Gastroesophageal sphincter (tissue), 4 donors: ENCODE data around the gene TAPBP. TPM values are rescaled to one million over a fixed set of nuclear protein-coding genes. Genes with fewer than 3 reads are reported as not detected.
"Not testable (repeated sequence)": the region's sequence is repeated elsewhere in the genome, so short reads cannot be mapped to it uniquely, and the experiment has no call there.

Source experiments
- ATAC-seq: fragments of 150-250 bp; one replicate; pipeline ENCODE4 v1.9.1; 2016; ENCODE audit warnings: mild to moderate bottlenecking, moderate library complexity
- H3K27ac ChIP-seq, 4 donors: fragments of 200-600 bp; sonication (generic) in 3 of 4; 1 replicate in 3 of 4; 2 replicates in 1 of 4; pipeline ENCODE4 v1.5.1; 2016 to 2019
- H3K27me3 ChIP-seq: fragments of 200-600 bp; sonication (generic); one replicate; pipeline ENCODE4 v1.5.1; 2019
- H3K36me3 ChIP-seq, 2 donors: fragments of 200-600 bp; sonication (generic); one replicate each; pipeline ENCODE4 v1.5.1; 2019; ENCODE audit warnings: control low read depth in 1 of 2
- H3K4me1 ChIP-seq, 3 donors: fragments of 200-600 bp; sonication (generic); 1 replicate in 2 of 3; 2 replicates in 1 of 3; pipeline ENCODE4 v1.5.1; 2016 to 2019; ENCODE audit warnings: control low read depth in 2 of 3
- H3K4me3 ChIP-seq, 2 donors: fragments of 200-600 bp; sonication (generic); one replicate each; pipeline ENCODE4 v1.5.1; 2019; ENCODE audit warnings: mild to moderate bottlenecking in 1 of 2, moderate library complexity in 1 of 2
- H3K9me3 ChIP-seq, 3 donors: fragments of 200-600 bp; sonication (generic); one replicate each; pipeline ENCODE4 v1.5.1; 2017 to 2019; ENCODE audit warnings: control low read depth in 2 of 3
- CTCF ChIP-seq, 4 experiments: fragments of 200-600 bp in 2 of 4; fragments of 450-650 bp in 2 of 4; sonication (generic) in 1 of 4; IDR thresholded peaks; one replicate each; pipeline ENCODE4 v1.5.1; 2017 to 2019; ENCODE audit warnings: antibody characterized with exemption in 4 of 4, mild to moderate bottlenecking in 2 of 4, moderate library complexity in 2 of 4
- EP300 ChIP-seq: sonication (generic); formaldehyde crosslinking; IDR thresholded peaks from one replicate; pipeline ENCODE4 v1.6.1; 2017; ENCODE audit warnings: antibody characterized with exemption, mild to moderate bottlenecking
- POLR2A ChIP-seq, 2 donors: fragments of 450-650 bp; IDR thresholded peaks; one replicate each; pipeline ENCODE4 v1.6.1; 2017; ENCODE audit warnings: antibody characterized with exemption in 2 of 2, mild to moderate bottlenecking in 2 of 2, moderate library complexity in 1 of 2
- POLR2AphosphoS5 ChIP-seq: sonication (generic); formaldehyde crosslinking; IDR thresholded peaks from one replicate; pipeline ENCODE4 v1.6.1; 2017; ENCODE audit warnings: antibody characterized with exemption
- WGBS, 2 donors: methylation state at CpG; one replicate each; pipeline ENCODE4 v1.1.5; 2018; ENCODE audit warnings: low coverage in 1 of 2; 5-methylcytosine and 5-hydroxymethylcytosine counted together
- total RNA-seq, 4 donors: library from RNA; depleted of rRNA; stranded (reverse); fragments of >200 nt; gene quantifications; one replicate each; pipeline ENCODE4 v1.1.0, GENCODE V29; 2016

The TAPBP gene
- total RNA-seq, 4 donors from 2014 or later = 62.9 to 136 (median 69.2) TPM

GRCh38 chr6:33273129-33273923 is 40.6 kb downstream of the TAPBP start:
- peak overlapping the region in 2 of 4 donors; percentile 92 to 95 for H3K27ac ChIP-seq
- WGBS, 2 donors = 55 to 62% methylated on average over 10 to 11 of the region's 11 CpGs
- H3K4me3 ChIP-seq = peak overlapping the region in 1 of 2 donors; percentile 71
- no peaks in the 10 kb centered on the region for H3K27me3 ChIP-seq
- peaks cover 5 to 79% (median 38%) of the 10 kb centered on the region in 3 donors for H3K4me1 ChIP-seq
- peaks cover 0 to 44% of the 10 kb centered on the region in 2 donors for H3K36me3 ChIP-seq
- no peak for ATAC-seq
- no peaks in the 10 kb centered on the region for H3K9me3 ChIP-seq
- TF ChIP-seq POLR2A (IDR thresholded peaks at IDR 0.05) = no peak

GRCh38 chr6:33272275-33273128 is 41.4 kb downstream of the TAPBP start:
- no peak for TF ChIP-seq POLR2A (IDR thresholded peaks at IDR 0.05)
- Histone ChIP-seq H3K27me3 (no peaks in the 10 kb centered on the region), H3K36me3 (peaks cover 0 to 52% of the 10 kb centered on the region in 2 donors), H3K4me3 (peak overlapping the region; percentile 60 to 71), H3K9me3 (no peaks in the 10 kb centered on the region), H3K27ac (peak overlapping the region; percentile 44 to 95 (median 90)), H3K4me1 (peaks cover 5 to 70% (median 29%) of the 10 kb centered on the region in 3 donors)
- ATAC-seq = no peak
- WGBS, 2 donors = 13 to 15% methylated on average over 9 to 14 of the region's 22 CpGs

- TF ChIP-seq POLR2A (IDR thresholded peaks at IDR 0.05) (peak; percentile 83 to 87), EP300 (no peak), POLR2AphosphoS5 (peak; percentile 99), CTCF (IDR thresholded peaks at IDR 0.05) (no peak)
- H3K9me3 ChIP-seq = no peaks in the 10 kb centered on the region
- peaks cover 0 to 60% of the 10 kb centered on the region in 2 donors for H3K36me3 ChIP-seq
- H3K4me3 ChIP-seq = peak within 1 kb of the TSS; percentile 60 to 71
- peak within 1 kb of the TSS; percentile 89 to 95 (median 92) for H3K27ac ChIP-seq
- H3K27me3 ChIP-seq = no peaks in the 10 kb centered on the region
- 0 to 2% methylated on average over 7 to 12 of the region's 48 CpGs for WGBS, 2 donors
- ATAC-seq = peak; percentile 97
- peaks cover 5 to 64% (median 29%) of the 10 kb centered on the region in 3 donors for H3K4me1 ChIP-seq
These were observed 42.2 kb downstream of the TAPBP start, which contains the start of the genes RPS18 and VPS52 for GRCh38 chr6:33271468-33272274. RPS18 (plus strand) TSS chr6:33272075; CDS start chr6:33272120, 45 bp downstream. VPS52 (minus strand) TSS chr6:33271876; CDS start chr6:33271675, 201 bp downstream.

- TF ChIP-seq CTCF (IDR thresholded peaks at IDR 0.05) = no peak
- no peak for TF ChIP-seq EP300
- H3K9me3 ChIP-seq = no peaks in the 10 kb centered on the region
- no peaks in the 10 kb centered on the region for H3K27me3 ChIP-seq
- 7 to 8% methylated on average over 4 of the region's 7 CpGs for WGBS, 2 donors
- H3K36me3 ChIP-seq = peaks cover 0 to 63% of the 10 kb centered on the region in 2 donors
- peaks cover 5 to 58% (median 23%) of the 10 kb centered on the region in 3 donors for H3K4me1 ChIP-seq
- H3K27ac ChIP-seq = peak overlapping the region; percentile 89 to 95 (median 92)
- peak overlapping the region; percentile 60 to 71 for H3K4me3 ChIP-seq
- no peak for ATAC-seq
These were observed 42.8 kb downstream of the TAPBP start for GRCh38 chr6:33271117-33271467.

GRCh38 chr6:33264015-33264414 is 49.9 kb downstream of the TAPBP start:
- Histone ChIP-seq H3K36me3 (peaks cover 0 to 98% of the 10 kb centered on the region in 2 donors), H3K27ac (no peak overlapping the region), H3K9me3 (no peaks in the 10 kb centered on the region), H3K4me1 (no peaks in the 10 kb centered on the region), H3K4me3 (no peak overlapping the region), H3K27me3 (no peaks in the 10 kb centered on the region)
- TF ChIP-seq POLR2AphosphoS5 (no peak), POLR2A (IDR thresholded peaks at IDR 0.05) (no peak), CTCF (IDR thresholded peaks at IDR 0.05) (no peak), EP300 (no peak)
- no peak for ATAC-seq
- 29 to 95% methylated on average over 1 to 6 of the region's 7 CpGs for WGBS, 2 donors

- not testable (repeated sequence) for H3K4me1 ChIP-seq, H3K4me3 ChIP-seq, H3K27ac ChIP-seq, ATAC-seq, H3K27me3 ChIP-seq, H3K9me3 ChIP-seq
- 89 to 96% methylated on average over 3 of the region's 3 CpGs for WGBS, 2 donors
- H3K36me3 ChIP-seq = peaks cover 0 to 95% of the 10 kb centered on the region in 2 donors
These were observed 51.4 kb downstream of the TAPBP start for GRCh38 chr6:33262490-33262889.
